CD14-positive monocyte (primary cell): ENCODE results near the gene PLXNA4. TPM values are rescaled to one million over a fixed set of nuclear protein-coding genes. Genes with fewer than 3 reads are reported as not detected.
A peak's percentile ranks its signal among the peaks of the same experiment; 100 is the strongest.

Experiments
- DNase-seq, 3 donors: peaks; one replicate each; pipeline ENCODE4 v3.0.0-alpha.2; 2011 to 2022
- H2AFZ ChIP-seq: 2 replicates; pipeline ENCODE4 v1.6.0; 2012; ENCODE audit warnings: mild to moderate bottlenecking, low read depth, low read length, inconsistent platforms; ENCODE audit not compliant: insufficient read depth, poor library complexity, severe bottlenecking
- H3K27ac ChIP-seq, 2 donors: 1 replicate in 1 of 2; 2 replicates in 1 of 2; pipeline ENCODE4 v1.5.1; 2012 to 2013; ENCODE audit warnings: low read length in 2 of 2, control low read depth in 1 of 2, inconsistent platforms in 1 of 2, low read depth in 1 of 2, mild to moderate bottlenecking in 1 of 2
- H3K27me3 ChIP-seq, 2 donors: one replicate each; pipeline versions ENCODE4 v1.6.0 to v1.6.1; 2011 to 2013; ENCODE audit warnings: low read length in 2 of 2; ENCODE audit not compliant: control insufficient read depth in 2 of 2, insufficient read depth in 2 of 2
- H3K36me3 ChIP-seq, 2 donors: replicated peaks in 1 of 2; 1 replicate in 1 of 2; 2 replicates in 1 of 2; pipeline versions ENCODE4 v1.5.1 to v1.6.1; 2012 to 2013; ENCODE audit warnings: low read length in 2 of 2, control low read depth in 1 of 2, inconsistent platforms in 1 of 2, mild to moderate bottlenecking in 1 of 2; ENCODE audit not compliant: insufficient read depth in 2 of 2, control insufficient read depth in 1 of 2
- H3K4me1 ChIP-seq, 2 donors: 1 replicate in 1 of 2; 2 replicates in 1 of 2; pipeline versions ENCODE4 v1.5.1 to v1.6.1; 2012 to 2013; ENCODE audit warnings: low read length in 2 of 2, control low read depth in 1 of 2, inconsistent platforms in 1 of 2, mild to moderate bottlenecking in 1 of 2, moderate library complexity in 1 of 2; ENCODE audit not compliant: insufficient read depth in 2 of 2, control insufficient read depth in 1 of 2
- H3K4me2 ChIP-seq: replicated peaks from 2 replicates; pipeline ENCODE3; 2012; ENCODE audit warnings: low read length, moderate library complexity, mild to moderate bottlenecking; ENCODE audit not compliant: poor library complexity, severe bottlenecking; ENCODE audit errors: extremely low read depth
- H3K4me3 ChIP-seq, 3 experiments: fragments of 200-600 bp in 1 of 3; sonication (generic) in 1 of 3; replicated peaks in 1 of 3; 1 replicate in 2 of 3; 2 replicates in 1 of 3; pipeline ENCODE4 v1.5.1; 2011 to 2013; ENCODE audit warnings: low read length in 3 of 3, mild to moderate bottlenecking in 3 of 3, control low read depth in 2 of 3, low read depth in 2 of 3, inconsistent platforms in 1 of 3, moderate library complexity in 1 of 3
- H3K79me2 ChIP-seq: 2 replicates; pipeline ENCODE4 v1.6.0; 2012; ENCODE audit warnings: mild to moderate bottlenecking, control low read depth, inconsistent platforms, low read length, moderate library complexity; ENCODE audit not compliant: insufficient read depth
- H3K9ac ChIP-seq: 2 replicates; pipeline ENCODE4 v1.6.0; 2017; ENCODE audit warnings: low read length, mild to moderate bottlenecking; ENCODE audit not compliant: insufficient read depth, poor library complexity, severe bottlenecking
- H3K9me3 ChIP-seq, 2 donors: replicated peaks in 1 of 2; 1 replicate in 1 of 2; 2 replicates in 1 of 2; pipeline versions ENCODE4 v1.5.1 to v1.6.1; 2012 to 2013; ENCODE audit warnings: low read length in 2 of 2, control low read depth in 1 of 2; ENCODE audit not compliant: control insufficient read depth in 1 of 2, insufficient read depth in 1 of 2
- H4K20me1 ChIP-seq: 2 replicates; pipeline ENCODE4 v1.6.0; 2012; ENCODE audit warnings: mild to moderate bottlenecking, low read length, control low read depth, moderate library complexity; ENCODE audit not compliant: insufficient read depth
- H3K27ac Mint-ChIP-seq, 7 donors: one replicate each; pipeline ENCODE4 v1.8.0; 2020; ENCODE audit warnings: mild to moderate bottlenecking in 7 of 7, mixed read lengths in 7 of 7, moderate library complexity in 6 of 7, inconsistent platforms in 2 of 7
- H3K27me3 Mint-ChIP-seq, 3 donors: one replicate each; pipeline ENCODE4 v1.8.0; 2021 to 2022; ENCODE audit warnings: low read depth in 3 of 3, mild to moderate bottlenecking in 3 of 3, mixed read lengths in 3 of 3, moderate library complexity in 3 of 3, inconsistent platforms in 1 of 3
- H3K36me3 Mint-ChIP-seq, 2 donors: one replicate each; pipeline ENCODE4 v1.8.0; 2020; ENCODE audit warnings: mixed read lengths in 2 of 2, inconsistent platforms in 1 of 2, mild to moderate bottlenecking in 1 of 2
- H3K4me1 Mint-ChIP-seq: one replicate; pipeline ENCODE4 v1.8.0; 2020; ENCODE audit warnings: mild to moderate bottlenecking, mixed read lengths
- H3K4me3 Mint-ChIP-seq, 2 donors: one replicate each; pipeline ENCODE4 v1.8.0; 2020; ENCODE audit warnings: mild to moderate bottlenecking in 2 of 2, mixed read lengths in 2 of 2, moderate library complexity in 1 of 2
- H3K9me3 Mint-ChIP-seq, 7 donors: one replicate each; pipeline ENCODE4 v1.8.0; 2020 to 2022; ENCODE audit warnings: mixed read lengths in 7 of 7, mild to moderate bottlenecking in 6 of 7, moderate library complexity in 6 of 7, inconsistent platforms in 2 of 7
- WGBS: methylation state at CpG from one replicate; pipeline ENCODE4 v1.1.5; 2013; ENCODE audit warnings: missing lambda C conversion rate; ENCODE audit not compliant: insufficient coverage; 5-methylcytosine and 5-hydroxymethylcytosine counted together
- intact Hi-C, 2 donors: fragments of 100-400 bp; cut with micrococcal nuclease; formaldehyde crosslinking; loops; one replicate each; pipeline versions ENCODE4 v1.15.0 to v1.15.1; 2023
- polyA plus RNA-seq, 3 donors: library from polyadenylated mRNA; depleted of rRNA in 1 of 3; unstranded in 2 of 3; stranded (reverse) in 1 of 3; fragments of 300-500 nt in 2 of 3; fragments of >200 nt in 1 of 3; fragmentation: Illumina TruSeq in 2 of 3; gene quantifications; 1 replicate in 2 of 3; 2 replicates in 1 of 3; pipeline ENCODE4 v1.2.3, GENCODE V29; 2012 to 2021
- TF ChIP-seq, protein P1 (sequence below): fragments of 200-600 bp; IDR thresholded peaks from one replicate; pipeline ENCODE4 v1.8.0; 2022; ENCODE audit warnings: antibody characterized with exemption, mild to moderate bottlenecking

Gene PLXNA4
- polyA plus RNA-seq, 3 donors, result not detected

DNA sequence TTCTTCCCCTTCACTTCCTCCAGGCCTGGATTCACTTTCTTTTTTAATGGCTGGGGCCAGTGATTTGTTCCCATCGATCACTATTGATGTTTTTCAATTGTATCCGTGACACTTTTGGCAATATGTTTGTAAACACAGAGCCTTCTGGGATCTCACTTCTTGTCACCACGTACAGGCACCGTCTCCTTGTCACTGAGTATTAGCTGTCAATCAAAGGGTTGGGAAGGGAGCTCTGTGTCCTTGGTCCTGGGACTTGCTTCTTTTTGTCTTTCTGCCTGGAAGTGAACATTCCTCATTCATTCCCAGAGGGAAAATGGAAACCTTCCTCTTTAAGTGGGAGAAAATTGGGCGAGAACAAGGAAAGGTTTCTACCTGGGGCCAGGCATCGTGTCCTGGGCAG lies 157.4 kb downstream of the PLXNA4 start:
- H3K4me3 ChIP-seq, result no peak overlapping the region
- no peaks in the 10 kb centered on the region for H3K36me3 Mint-ChIP-seq
- H3K79me2 ChIP-seq, result no peaks in the 10 kb centered on the region
- H3K36me3 ChIP-seq, result no peaks in the 10 kb centered on the region
- H2AFZ ChIP-seq, result no peak overlapping the region
- peak overlapping the region in 1 of 7 donors; percentile 13 for H3K27ac Mint-ChIP-seq
- DNase-seq, result no peak
- H3K27ac ChIP-seq, result no peak overlapping the region
- TF ChIP-seq, protein P1, sequence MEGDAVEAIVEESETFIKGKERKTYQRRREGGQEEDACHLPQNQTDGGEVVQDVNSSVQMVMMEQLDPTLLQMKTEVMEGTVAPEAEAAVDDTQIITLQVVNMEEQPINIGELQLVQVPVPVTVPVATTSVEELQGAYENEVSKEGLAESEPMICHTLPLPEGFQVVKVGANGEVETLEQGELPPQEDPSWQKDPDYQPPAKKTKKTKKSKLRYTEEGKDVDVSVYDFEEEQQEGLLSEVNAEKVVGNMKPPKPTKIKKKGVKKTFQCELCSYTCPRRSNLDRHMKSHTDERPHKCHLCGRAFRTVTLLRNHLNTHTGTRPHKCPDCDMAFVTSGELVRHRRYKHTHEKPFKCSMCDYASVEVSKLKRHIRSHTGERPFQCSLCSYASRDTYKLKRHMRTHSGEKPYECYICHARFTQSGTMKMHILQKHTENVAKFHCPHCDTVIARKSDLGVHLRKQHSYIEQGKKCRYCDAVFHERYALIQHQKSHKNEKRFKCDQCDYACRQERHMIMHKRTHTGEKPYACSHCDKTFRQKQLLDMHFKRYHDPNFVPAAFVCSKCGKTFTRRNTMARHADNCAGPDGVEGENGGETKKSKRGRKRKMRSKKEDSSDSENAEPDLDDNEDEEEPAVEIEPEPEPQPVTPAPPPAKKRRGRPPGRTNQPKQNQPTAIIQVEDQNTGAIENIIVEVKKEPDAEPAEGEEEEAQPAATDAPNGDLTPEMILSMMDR, result no peak
- peaks cover 10% of the 10 kb centered on the region for H3K4me1 Mint-ChIP-seq
- H4K20me1 ChIP-seq, result no peaks in the 10 kb centered on the region
- intact Hi-C loops, result no loop called here
- WGBS, result 100% methylated on average over 1 of the region's 6 CpGs
- H3K9me3 Mint-ChIP-seq, result peaks cover 3 to 9% (median 6%) of the 10 kb centered on the region in 7 donors
- peak overlapping the region in 1 of 2 donors; percentile 13 for H3K4me3 Mint-ChIP-seq
- peaks cover 7 to 8% of the 10 kb centered on the region in 2 donors for H3K4me1 ChIP-seq
- H3K9ac ChIP-seq, result no peak overlapping the region
- H3K4me2 ChIP-seq, result no peak overlapping the region
- H3K27me3 Mint-ChIP-seq, result peaks cover 2 to 12% (median 9%) of the 10 kb centered on the region in 3 donors
- peaks cover 0 to 5% of the 10 kb centered on the region in 2 donors for H3K9me3 ChIP-seq
- H3K27me3 ChIP-seq, result peaks cover 0 to 2% of the 10 kb centered on the region in 2 donors

DNA sequence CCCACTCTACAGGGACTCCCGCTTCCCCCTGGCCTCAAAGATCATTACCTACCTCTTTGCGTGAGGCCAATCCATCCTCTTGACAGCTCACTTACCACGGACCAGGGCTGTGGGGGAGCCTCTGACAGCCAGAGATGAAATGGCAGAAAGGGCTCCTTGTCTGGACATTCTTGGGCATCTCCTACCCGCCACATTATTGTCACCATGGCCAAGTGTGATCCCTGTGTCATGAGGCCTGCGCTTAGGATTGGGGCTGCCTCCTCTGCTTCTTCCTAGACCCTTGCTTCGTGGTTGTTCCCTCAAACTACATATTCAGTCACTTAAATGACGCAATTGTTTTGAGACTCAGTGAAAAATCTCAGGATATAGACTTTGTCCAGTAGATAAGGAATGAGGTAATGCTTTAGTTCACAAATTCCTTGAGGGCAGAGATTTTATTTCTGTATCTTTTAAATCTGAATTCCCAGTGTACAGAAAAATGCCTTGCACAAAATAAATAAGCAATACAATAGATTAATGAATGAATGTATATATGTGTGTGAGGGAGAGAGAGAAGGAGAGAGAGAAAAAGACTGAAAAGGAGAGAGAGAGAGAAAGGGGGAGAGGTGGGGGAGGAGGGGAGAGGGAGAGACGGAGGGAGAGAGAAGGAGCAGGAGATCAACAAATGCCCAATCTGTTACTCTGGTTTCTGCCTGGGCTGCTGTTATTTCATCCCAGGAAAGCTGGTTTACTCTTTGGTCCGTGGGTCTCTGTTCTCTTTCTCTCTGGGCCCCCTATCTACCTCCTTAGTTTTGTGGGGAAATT lies 159.0 kb downstream of the PLXNA4 start:
- no peak overlapping the region for H3K27ac Mint-ChIP-seq
- Histone ChIP-seq H3K9ac (no peak overlapping the region), H3K4me3 (no peak overlapping the region), H3K27ac (no peak overlapping the region), H3K27me3 (peaks cover 0 to 2% of the 10 kb centered on the region in 2 donors), H4K20me1 (no peaks in the 10 kb centered on the region), H2AFZ (no peak overlapping the region), H3K4me2 (no peak overlapping the region), H3K9me3 (peaks cover 0 to 5% of the 10 kb centered on the region in 2 donors), H3K79me2 (no peaks in the 10 kb centered on the region), H3K4me1 (peaks cover 7 to 8% of the 10 kb centered on the region in 2 donors), H3K36me3 (no peaks in the 10 kb centered on the region)
- no peak overlapping the region for H3K4me3 Mint-ChIP-seq
- intact Hi-C loops, result no loop called here
- DNase-seq, result no peak
- TF ChIP-seq, protein P1, result no peak
- no peaks in the 10 kb centered on the region for H3K36me3 Mint-ChIP-seq
- peaks cover 10% of the 10 kb centered on the region for H3K4me1 Mint-ChIP-seq
- 86% methylated on average over 5 of the region's 9 CpGs for WGBS
- peaks cover 4 to 12% (median 7%) of the 10 kb centered on the region in 3 donors for H3K27me3 Mint-ChIP-seq
- peaks cover 3 to 9% (median 6%) of the 10 kb centered on the region in 7 donors for H3K9me3 Mint-ChIP-seq
